HCT116 (cell line): ENCODE data around the gene HSPA9. TPM values are rescaled to one million over a fixed set of nuclear protein-coding genes. Genes with fewer than 3 reads are reported as not detected.

Experiments used
- ATAC-seq: fragments of 200-7000 bp; cut with Tn5 transposase; 2 replicates; pipeline ENCODE4 v1.9.1; 2020; ENCODE audit warnings: mild to moderate bottlenecking, moderate library complexity
- BruUV-seq: library from RNA; stranded (reverse); fragments of 400-500 nt; replicated peaks from 2 replicates; lab custom pipeline; 2021; lab: Mats Ljungman, UMichigan
- CTCF ChIA-PET: fragments of 300-600 bp; sonication (Branson Sonifier 250); formaldehyde crosslinking; loops from one replicate; lab custom pipeline; 2021; ENCODE audit warnings: antibody characterized with exemption; lab: Charles Lee
- POLR2A ChIA-PET: fragments of 300-600, 350-600 bp; sonication (Branson Sonifier 250); formaldehyde crosslinking; loops from one replicate; lab custom pipeline; 2021; ENCODE audit warnings: antibody characterized with exemption; lab: Charles Lee
- RAD21 ChIA-PET, 2 experiments: fragments of 300-600 bp; sonication (Branson Sonifier 250); formaldehyde crosslinking; loops; one replicate each; lab custom pipeline; 2023; ENCODE audit warnings: low total read pairs in 2 of 2; ENCODE audit not compliant: uncharacterized antibody in 2 of 2, unreplicated experiment in 2 of 2, low non-redundant PET in 1 of 2; lab: Charles Lee
- DNase-seq: peaks from one replicate; pipeline ENCODE4 v3.0.0-alpha.2; 2010; ENCODE audit warnings: low read depth, low spot score
- H2AFZ ChIP-seq: fragments of 200-600 bp; shearing (Covaris generic), sonication (generic); 2 replicates; pipeline ENCODE4 v1.6.1; 2017; ENCODE audit warnings: low read depth, mixed run types, mixed read lengths, antibody characterized with exemption, low read length; ENCODE audit not compliant: poor library complexity, severe bottlenecking
- H3K27ac ChIP-seq: 2 replicates; pipeline ENCODE4 v1.5.1; 2012; ENCODE audit warnings: low read depth, low read length
- H3K27me3 ChIP-seq: fragments of 200-600 bp; sonication (generic); 2 replicates; pipeline ENCODE4 v1.6.1; 2016; ENCODE audit warnings: mixed run types, low read length, mixed read lengths; ENCODE audit not compliant: insufficient read depth
- H3K36me3 ChIP-seq, 2 experiments: fragments of 200-500 bp in 1 of 2; fragments of 200-600 bp in 1 of 2; sonication (Bioruptor generic) in 1 of 2; sonication (generic) in 1 of 2; 2 replicates each; pipeline versions ENCODE4 v1.5.1 to v1.6.1; 2014 to 2016; ENCODE audit warnings: low read length in 2 of 2, inconsistent platforms in 1 of 2, mixed read lengths in 1 of 2, mixed run types in 1 of 2; ENCODE audit not compliant: insufficient read depth in 2 of 2, control insufficient read depth in 1 of 2
- H3K4me1 ChIP-seq, 2 experiments: fragments of 200-600 bp in 1 of 2; sonication (generic) in 1 of 2; 2 replicates each; pipeline versions ENCODE4 v1.5.1 to v1.6.1; 2012 to 2017; ENCODE audit warnings: low read length in 2 of 2, inconsistent platforms in 1 of 2, mild to moderate bottlenecking in 1 of 2, mixed read lengths in 1 of 2, mixed run types in 1 of 2, moderate library complexity in 1 of 2; ENCODE audit not compliant: insufficient read depth in 2 of 2, control insufficient read depth in 1 of 2
- H3K4me2 ChIP-seq: fragments of 200-600 bp; sonication (generic); 2 replicates; pipeline ENCODE4 v1.6.1; 2017; ENCODE audit warnings: mixed run types, low read length, mixed read lengths
- H3K4me3 ChIP-seq, 2 experiments: fragments of 200-600 bp in 1 of 2; sonication (generic) in 1 of 2; replicated peaks in 1 of 2; 2 replicates each; pipeline ENCODE4 v1.5.1; 2011 to 2016; ENCODE audit warnings: low read length in 2 of 2, control low read depth in 1 of 2, low read depth in 1 of 2, mild to moderate bottlenecking in 1 of 2, mixed read lengths in 1 of 2, mixed run types in 1 of 2
- H3K79me2 ChIP-seq: fragments of 200-600 bp; sonication (generic); 2 replicates; pipeline ENCODE4 v1.6.1; 2017; ENCODE audit warnings: mild to moderate bottlenecking, mixed run types, low read length, moderate library complexity, mixed read lengths; ENCODE audit not compliant: insufficient read depth
- H3K9ac ChIP-seq: fragments of 200-600 bp; sonication (generic); 2 replicates; pipeline ENCODE4 v1.6.1; 2016; ENCODE audit warnings: low read length, mixed read lengths
- H3K9me2 ChIP-seq: fragments of 200-600 bp; sonication (generic), shearing (Covaris generic); 2 replicates; pipeline ENCODE4 v1.6.1; 2017; ENCODE audit warnings: mixed run types, mild to moderate bottlenecking, moderate library complexity; ENCODE audit not compliant: insufficient read depth
- H3K9me3 ChIP-seq, 2 experiments: fragments of 200-500 bp in 1 of 2; fragments of 200-600 bp in 1 of 2; sonication (Bioruptor generic) in 1 of 2; sonication (generic) in 1 of 2; 2 replicates each; pipeline ENCODE4 v1.6.1; 2014 to 2017; ENCODE audit warnings: low read length in 2 of 2, mixed read lengths in 2 of 2, inconsistent platforms in 1 of 2, low read depth in 1 of 2, mild to moderate bottlenecking in 1 of 2, mixed run types in 1 of 2, moderate library complexity in 1 of 2; ENCODE audit not compliant: control insufficient read depth in 1 of 2, insufficient read depth in 1 of 2
- H4K20me1 ChIP-seq: fragments of 200-600 bp; sonication (generic), shearing (Covaris generic); 2 replicates; pipeline ENCODE4 v1.6.1; 2017; ENCODE audit warnings: mixed run types, mild to moderate bottlenecking, moderate library complexity; ENCODE audit not compliant: insufficient read depth
- CBX3 ChIP-seq: IDR thresholded peaks from 2 replicates; pipeline ENCODE4 v1.6.1; 2012; ENCODE audit warnings: low read depth
- CEBPB ChIP-seq: IDR thresholded peaks from 2 replicates; pipeline ENCODE4 v1.6.1; 2012; ENCODE audit warnings: low read depth
- EGR1 ChIP-seq: IDR thresholded peaks from 2 replicates; pipeline ENCODE4 v1.6.1; 2012; ENCODE audit warnings: low read depth
- ELF1 ChIP-seq: IDR thresholded peaks from 2 replicates; pipeline ENCODE4 v1.6.1; 2012; ENCODE audit warnings: low read depth, borderline replicate concordance
- EZH2phosphoT487 ChIP-seq: fragments of 200-600 bp; IDR thresholded peaks from 2 replicates; pipeline ENCODE4 v1.6.1; 2018; ENCODE audit warnings: antibody characterized with exemption, borderline replicate concordance
- FOSL1 ChIP-seq: IDR thresholded peaks from 2 replicates; pipeline ENCODE4 v1.6.1; 2012; ENCODE audit warnings: low read depth
- MAX ChIP-seq: IDR thresholded peaks from 2 replicates; pipeline ENCODE4 v1.6.1; 2012
- POLR2AphosphoS5 ChIP-seq: IDR thresholded peaks from 2 replicates; pipeline ENCODE4 v1.6.1; 2011; ENCODE audit warnings: mild to moderate bottlenecking, low read depth, low read length, moderate library complexity
- RAD21 ChIP-seq: IDR thresholded peaks from 2 replicates; pipeline ENCODE4 v1.6.1; 2012; ENCODE audit warnings: low read depth, mild to moderate bottlenecking
- SIN3A ChIP-seq: IDR thresholded peaks from 2 replicates; pipeline ENCODE4 v1.6.1; 2012; ENCODE audit warnings: low read depth
- SP1 ChIP-seq: IDR thresholded peaks from 2 replicates; pipeline ENCODE4 v1.6.1; 2012; ENCODE audit warnings: low read depth
- SRF ChIP-seq: IDR thresholded peaks from 2 replicates; pipeline ENCODE4 v1.6.1; 2012; ENCODE audit warnings: low read depth
- TCF7L2 ChIP-seq: IDR thresholded peaks from 2 replicates; pipeline ENCODE4 v1.7.0; 2011; ENCODE audit warnings: borderline replicate concordance, inconsistent platforms; ENCODE audit not compliant: insufficient read depth, insufficient read length; ENCODE audit errors: extremely low read depth
- YY1 ChIP-seq: IDR thresholded peaks from 2 replicates; pipeline ENCODE4 v1.6.1; 2011; ENCODE audit warnings: low read length, low read depth, moderate library complexity, mild to moderate bottlenecking; ENCODE audit not compliant: insufficient replicate concordance; ENCODE audit errors: extremely low read depth
- ZBTB33 ChIP-seq: IDR thresholded peaks from 2 replicates; pipeline ENCODE4 v1.6.1; 2011; ENCODE audit warnings: mild to moderate bottlenecking, low read length, moderate library complexity; ENCODE audit not compliant: insufficient replicate concordance; ENCODE audit errors: extremely low read depth
- ZNF274 ChIP-seq: fragments of 200-500 bp; sonication (Bioruptor generic); IDR thresholded peaks from 2 replicates; pipeline ENCODE4 v1.6.1; 2014; ENCODE audit warnings: mild to moderate bottlenecking, low read depth, low read length, inconsistent platforms
- intact Hi-C: fragments of 100-400 bp; cut with micrococcal nuclease; formaldehyde crosslinking; loops from 2 replicates; pipeline ENCODE4 v1.10.0; 2022
- total RNA-seq: library from RNA; stranded (reverse); gene quantifications from one replicate; pipeline ENCODE4 v1.2.1, GENCODE V29; 2021; ENCODE audit not compliant: unreplicated experiment

Gene HSPA9
- total RNA-seq, 1 experiment from 2014 or later = 486 TPM

GRCh38 chr5:138604176-138604785 lies 29.1 kb upstream of the HSPA9 start:
- Histone ChIP-seq H3K4me3 (no peak overlapping the region), H4K20me1 (no peaks in the 10 kb centered on the region), H3K4me2 (no peak overlapping the region), H3K9me2 (no peaks in the 10 kb centered on the region), H3K4me1 (peaks cover 0 to 5% of the 10 kb centered on the region in 2 experiments; a peak in 1 of 4 replicates), H3K9me3 (no peaks in the 10 kb centered on the region), H3K79me2 (no peaks in the 10 kb centered on the region), H3K27me3 (no peaks in the 10 kb centered on the region), H2AFZ (no peak overlapping the region), H3K9ac (no peak overlapping the region), H3K36me3 (no peaks in the 10 kb centered on the region), H3K27ac (no peak overlapping the region)
- no peak for DNase-seq
- intact Hi-C loops = no loop called here
- no peak for TF ChIP-seq POLR2AphosphoS5
- no peak for TF ChIP-seq SRF
- BruUV-seq = no TSS peak
- no peak for ATAC-seq
- POLR2A ChIA-PET = interaction anchor here (1.2 kb wide), 1 partner anchor 31 kb away, joined by 3 read pairs; no protein-coding TSS in a partner anchor
- CTCF ChIA-PET = no interaction called here
- RAD21 ChIA-PET = no interaction called here

- no peaks in the 10 kb centered on the region for H3K9me2 ChIP-seq
- H3K4me3 ChIP-seq = no peak overlapping the region
- H3K9ac ChIP-seq = no peak overlapping the region
- H3K79me2 ChIP-seq = no peaks in the 10 kb centered on the region
- ATAC-seq (no peak), DNase-seq (no peak)
- ChIA-PET CTCF (no interaction called here), RAD21 (no interaction called here), POLR2A (interaction anchor here (1.2 kb wide), 1 partner anchor 30 kb away, joined by 3 read pairs; no protein-coding TSS in a partner anchor)
- H3K27me3 ChIP-seq = no peaks in the 10 kb centered on the region
- H3K4me2 ChIP-seq = no peak overlapping the region
- intact Hi-C loops = no loop called here
- no peak overlapping the region for H3K27ac ChIP-seq
- no peaks in the 10 kb centered on the region for H4K20me1 ChIP-seq
- H3K36me3 ChIP-seq = no peaks in the 10 kb centered on the region
- BruUV-seq = no TSS peak
- peaks cover 0 to 5% of the 10 kb centered on the region in 2 experiments; a peak in 1 of 4 replicates for H3K4me1 ChIP-seq
- H3K9me3 ChIP-seq = no peaks in the 10 kb centered on the region
- no peak overlapping the region for H2AFZ ChIP-seq
- TF ChIP-seq ZNF274 = no peak
- TF ChIP-seq CEBPB = no peak
- TF ChIP-seq SP1 = no peak
- no peak for TF ChIP-seq SIN3A
- no peak for TF ChIP-seq EZH2phosphoT487
- TF ChIP-seq ZBTB33 = no peak
- no peak for TF ChIP-seq RAD21
- TF ChIP-seq MAX = no peak
- TF ChIP-seq ELF1 = no peak
- TF ChIP-seq EGR1 = no peak
- no peak for TF ChIP-seq TCF7L2
- TF ChIP-seq FOSL1 = no peak
- no peak for TF ChIP-seq CBX3
- TF ChIP-seq YY1 = no peak
Observed at GRCh38 chr5:138603249-138603920, 28.2 kb upstream of the HSPA9 start.
